ENCODE results near the gene SLC39A11.

SLC39A11 gene

DNA sequence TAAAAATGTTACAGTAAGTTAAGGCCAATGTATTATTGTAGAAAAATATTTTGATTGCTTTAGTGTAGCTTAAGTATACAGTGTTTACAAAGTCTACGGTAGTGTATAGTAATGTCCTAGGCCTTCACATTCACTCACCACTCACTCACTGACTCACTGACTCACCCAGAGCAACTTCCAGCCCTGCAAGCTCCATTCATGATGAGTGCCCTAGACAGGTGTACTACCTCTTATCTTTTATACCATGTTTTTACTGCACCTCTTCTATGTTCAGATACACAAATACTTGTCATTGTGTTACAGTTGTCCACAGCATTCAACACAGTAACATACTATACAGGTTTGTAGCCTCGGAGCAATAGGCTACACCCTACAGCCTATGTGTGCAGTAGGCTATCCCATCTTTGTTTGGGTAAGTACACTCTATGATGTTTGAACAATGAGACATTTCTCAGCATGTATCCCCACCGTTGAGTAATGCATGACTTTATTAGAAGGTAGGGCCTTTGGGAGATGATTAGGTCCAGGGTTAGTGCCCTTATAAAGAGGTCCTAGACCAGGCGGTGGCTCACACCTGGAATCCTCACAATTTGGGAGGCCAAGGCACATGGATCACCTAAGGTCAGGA is 117.8 kb downstream of the SLC39A11 start:
- no peak for FAIRE-seq

GRCh38 chr17:72972263-72972951 is 120.1 kb downstream of the SLC39A11 start:
- FAIRE-seq: no peak

- FAIRE-seq: no peak
Observed at GRCh38 chr17:72971226-72971880, 121.1 kb downstream of the SLC39A11 start.

GRCh38 chr17:72970797-72971196 is 121.7 kb downstream of the SLC39A11 start:
- FAIRE-seq: no peak

DNA sequence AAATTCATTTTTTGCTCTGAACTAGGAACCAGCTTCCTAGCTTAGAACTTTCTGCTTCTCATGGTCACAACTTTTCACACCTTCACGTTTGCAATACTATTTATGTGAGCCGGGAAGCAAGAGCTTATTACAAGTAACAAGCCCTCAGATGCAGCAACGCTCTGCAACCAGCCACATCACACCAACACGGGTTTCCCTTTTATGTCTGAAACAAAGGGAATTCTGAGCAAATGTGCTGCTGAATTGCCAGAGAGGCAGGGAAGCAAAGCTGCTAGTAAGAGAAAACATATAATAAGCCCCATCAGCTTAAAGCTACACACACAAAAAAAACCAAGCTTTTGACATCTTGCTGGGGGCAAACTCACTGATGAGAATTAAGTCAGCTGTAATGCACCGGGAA is 122.2 kb downstream of the SLC39A11 start:
- FAIRE-seq: no peak

DNA sequence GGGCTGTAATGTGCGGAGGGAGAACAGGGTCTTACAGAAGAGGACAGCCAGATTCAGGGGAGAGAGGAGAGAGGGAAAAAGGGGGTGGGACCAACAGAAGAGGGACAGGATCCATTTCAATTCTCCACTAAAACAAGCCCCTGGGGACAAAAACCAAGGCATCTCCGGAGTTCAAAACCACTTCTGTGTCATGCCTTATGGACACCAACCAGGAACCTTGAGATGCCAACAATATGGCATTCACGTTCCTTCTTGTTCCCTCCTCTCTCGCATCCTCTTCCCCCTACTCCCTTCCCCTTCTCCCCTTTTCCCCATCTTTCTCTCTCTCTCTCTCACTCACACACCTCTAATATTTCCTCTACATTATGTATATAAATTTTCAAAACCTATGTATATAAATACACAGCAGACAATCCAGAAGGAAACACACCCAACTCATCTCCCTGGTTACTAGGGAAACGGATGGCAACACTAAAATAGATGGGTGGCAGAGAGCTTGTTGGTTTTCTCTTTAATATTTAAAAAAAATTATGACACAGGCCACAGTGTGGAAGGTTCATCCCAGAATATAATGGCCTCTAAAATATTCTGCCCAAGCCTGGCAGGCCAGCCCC is 123.1 kb downstream of the SLC39A11 start:
- FAIRE-seq: no peak

DNA sequence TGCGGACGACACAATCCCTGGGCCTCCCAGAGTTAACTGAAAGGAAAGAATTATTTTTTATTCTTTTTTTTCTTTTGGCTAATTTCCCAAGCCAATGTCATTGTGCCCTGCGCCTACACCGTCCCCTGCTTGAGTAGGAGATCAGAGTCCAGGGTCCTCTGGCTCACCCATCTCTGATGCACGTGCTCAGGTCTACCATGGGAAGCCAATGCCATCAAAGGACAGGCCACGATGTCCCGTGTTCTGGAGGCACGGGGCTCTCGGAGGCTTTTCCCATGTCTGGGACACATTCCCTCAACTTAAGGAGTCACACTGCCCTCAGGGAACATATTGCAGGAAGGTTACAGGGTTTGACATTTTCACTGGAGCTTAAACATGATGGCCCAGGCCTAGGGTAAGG is 123.7 kb downstream of the SLC39A11 start:
- no peak for FAIRE-seq

- no peak for FAIRE-seq
Observed at GRCh38 chr17:72967977-72968585, 124.4 kb downstream of the SLC39A11 start.

DNA sequence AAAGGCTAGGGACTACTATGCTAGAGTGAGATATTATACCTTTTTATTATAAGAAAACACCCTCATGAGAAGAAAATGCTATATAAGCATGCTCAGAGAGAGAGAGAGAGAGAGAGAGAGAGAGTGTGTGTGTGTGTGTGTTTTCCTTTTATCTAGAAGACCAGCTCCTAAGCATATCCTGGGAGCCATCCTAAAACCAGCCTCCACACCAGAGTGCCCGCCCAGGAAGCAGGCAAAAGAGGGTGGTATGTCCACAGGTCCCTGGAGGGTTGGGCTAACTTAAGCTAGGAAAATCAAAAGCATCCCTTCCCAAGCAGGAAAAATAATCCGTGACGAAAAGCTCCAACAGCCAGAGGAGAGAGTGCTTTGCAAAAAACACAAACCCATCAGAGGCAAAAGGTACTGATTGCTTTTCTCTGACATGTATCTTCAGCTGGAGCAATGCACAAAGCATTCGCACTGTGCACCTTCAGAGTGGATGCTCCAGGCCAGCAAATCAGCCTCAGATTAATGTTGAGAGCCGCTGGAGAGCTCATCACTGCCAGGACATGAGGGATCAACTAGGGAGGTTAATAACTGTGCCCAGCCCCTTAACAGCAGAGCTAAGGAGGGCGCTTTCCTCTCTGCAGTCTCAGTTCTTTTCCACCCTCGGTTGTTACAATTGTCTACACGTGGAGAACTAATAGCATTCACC is 125.1 kb downstream of the SLC39A11 start:
- FAIRE-seq: no peak

DNA sequence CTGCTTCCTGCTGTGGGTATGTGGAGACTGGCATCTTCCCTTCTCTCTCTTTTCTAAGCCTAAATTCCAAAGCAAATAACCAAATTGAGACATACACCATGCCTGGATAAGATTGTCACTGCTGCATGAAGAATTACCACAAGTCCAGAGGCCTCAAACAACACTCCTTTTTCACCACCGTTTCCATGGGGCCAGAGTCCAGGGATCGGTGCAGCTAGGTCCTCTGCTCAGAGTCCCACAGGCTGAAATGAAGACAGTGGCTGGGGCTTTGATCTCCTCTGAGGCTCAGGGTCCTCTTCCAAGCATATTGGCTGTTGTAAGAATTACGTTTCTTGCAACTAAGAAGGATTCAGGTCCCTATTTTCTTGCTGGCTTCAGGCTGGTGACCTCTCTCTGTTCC is 130.4 kb downstream of the SLC39A11 start:
- no peak for FAIRE-seq

DNA sequence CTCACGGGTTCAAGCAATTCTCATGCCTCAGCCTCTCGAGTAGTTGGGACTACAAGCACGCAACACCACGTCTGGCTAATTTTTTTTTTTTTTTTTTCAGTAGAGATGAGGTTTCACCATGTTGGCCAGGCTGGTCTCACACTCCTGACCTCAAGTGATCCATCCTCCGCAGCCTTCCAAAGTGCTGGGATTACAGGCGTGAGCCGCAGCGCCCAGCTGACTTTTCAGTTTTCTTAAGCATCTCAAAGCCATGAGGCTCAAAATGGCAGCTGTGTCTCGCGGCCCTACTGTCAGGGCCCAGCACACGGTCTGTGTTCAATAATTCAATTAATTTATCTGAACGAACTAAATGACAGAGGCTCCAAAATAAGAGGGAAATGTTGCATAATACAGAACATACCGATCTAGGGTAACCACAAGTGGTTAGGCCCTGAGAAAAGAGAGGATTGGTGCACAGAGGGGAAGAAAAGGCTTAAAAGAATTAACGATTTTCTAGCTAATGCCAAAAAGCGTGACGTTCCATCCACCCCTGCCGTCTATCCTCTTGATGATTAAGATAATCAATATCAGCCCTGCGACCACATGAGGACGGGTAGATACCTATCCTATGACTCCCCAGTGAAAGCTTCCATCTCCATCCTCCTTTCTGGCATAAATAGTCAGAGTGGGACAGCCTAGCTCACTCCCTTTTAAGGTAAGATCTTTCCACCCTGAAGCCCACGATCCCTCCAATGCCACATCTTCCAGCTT is 136.9 kb downstream of the SLC39A11 start:
- no peak for FAIRE-seq

- no peak for FAIRE-seq
Observed at GRCh38 chr17:72954579-72954978, 137.9 kb downstream of the SLC39A11 start.

DNA sequence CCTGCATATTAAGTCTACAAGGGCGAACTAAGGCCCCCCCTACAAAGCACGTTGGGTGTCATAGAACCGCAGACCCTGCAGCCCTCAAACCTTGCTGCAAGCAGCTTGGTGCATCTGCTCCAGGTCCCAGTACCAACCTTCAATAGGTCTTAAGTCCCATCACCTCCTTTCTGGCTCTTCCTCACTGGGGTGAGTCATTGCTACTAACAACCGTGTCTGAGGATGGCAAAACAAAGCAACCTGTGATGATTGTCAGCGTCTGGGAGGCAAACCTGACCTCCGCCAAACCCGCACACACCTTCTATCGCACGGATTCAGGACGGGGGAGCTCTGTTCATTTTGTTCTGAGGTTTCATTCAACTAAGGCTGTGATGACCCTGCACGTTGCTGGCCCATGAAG is 138.9 kb downstream of the SLC39A11 start:
- FAIRE-seq: no peak

GRCh38 chr17:72952641-72953315 is 139.7 kb downstream of the SLC39A11 start:
- FAIRE-seq: no peak

- no peak for FAIRE-seq
Observed at GRCh38 chr17:72952220-72952619, 140.3 kb downstream of the SLC39A11 start.

DNA sequence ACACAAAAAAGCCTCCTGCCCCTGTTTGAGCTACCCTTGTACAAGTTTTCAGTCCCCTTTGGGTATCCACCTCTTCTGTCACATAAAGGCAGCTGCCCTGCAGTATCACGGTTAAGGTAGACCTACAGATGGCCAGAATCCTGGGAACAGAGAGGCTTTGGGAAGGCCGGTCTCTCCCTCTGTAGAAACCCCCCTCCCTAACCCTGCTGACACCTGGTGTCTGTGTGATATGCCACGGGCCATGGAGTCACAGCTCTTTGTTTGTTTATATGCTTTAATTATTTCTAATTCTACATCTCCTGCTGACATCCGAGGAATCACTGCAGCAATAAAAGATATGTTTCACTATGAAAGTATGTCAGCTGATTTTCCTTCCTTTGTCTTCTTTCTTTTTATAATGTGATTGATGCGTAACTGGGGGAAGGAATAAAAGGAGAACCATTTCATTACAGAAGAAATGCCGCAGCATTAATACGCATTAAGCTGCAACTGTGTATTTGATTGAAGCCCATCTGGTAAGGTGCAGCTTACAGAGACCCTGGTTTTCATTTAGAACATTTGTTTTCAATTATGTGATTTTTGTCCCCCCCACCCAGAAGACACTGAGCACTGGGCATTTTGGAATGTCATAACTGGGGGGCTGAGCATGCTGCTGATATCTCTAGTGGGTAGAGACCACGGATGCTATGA is 142.1 kb downstream of the SLC39A11 start:
- no peak for FAIRE-seq

DNA sequence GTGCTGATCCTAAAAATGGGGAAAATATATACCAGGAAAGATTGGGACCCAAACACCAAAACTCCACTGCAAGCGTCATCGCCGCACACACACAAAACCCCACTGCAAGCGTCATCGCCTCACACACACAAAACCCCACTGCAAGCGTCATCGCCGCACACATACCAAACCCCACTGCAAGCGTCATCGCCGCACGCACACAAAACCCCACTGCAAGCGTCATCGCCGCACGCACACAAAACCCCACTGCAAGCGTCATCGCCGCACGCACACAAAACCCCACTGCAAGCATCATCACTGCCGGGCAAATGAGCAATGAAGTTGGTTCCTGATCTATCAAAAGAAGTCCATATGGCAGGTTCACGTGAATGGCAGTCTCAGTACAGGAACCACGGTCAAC is 144.4 kb downstream of the SLC39A11 start:
- FAIRE-seq: no peak

- no peak for FAIRE-seq
Observed at GRCh38 chr17:72947475-72947874, 145.0 kb downstream of the SLC39A11 start.

GRCh38 chr17:72946696-72947095 is 145.8 kb downstream of the SLC39A11 start:
- FAIRE-seq: no peak

DNA sequence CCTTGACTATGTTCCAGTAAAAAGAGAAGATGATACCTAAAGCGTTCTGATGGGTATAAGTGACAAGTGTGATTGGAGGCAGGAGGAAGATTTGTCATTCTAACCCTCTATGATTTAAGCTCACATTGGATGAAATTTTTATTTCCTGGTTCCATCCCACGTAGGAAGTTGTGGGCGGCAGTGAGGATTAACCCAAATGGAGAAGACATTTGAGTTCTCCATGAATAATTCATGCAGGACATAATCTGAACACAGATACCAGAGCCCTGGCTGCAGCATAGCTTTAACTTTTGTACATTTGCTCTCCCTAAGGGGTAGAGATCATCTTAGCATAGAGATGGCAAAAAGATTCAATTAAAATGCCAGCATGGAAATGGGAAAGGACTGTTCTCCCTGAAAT is 146.3 kb downstream of the SLC39A11 start:
- FAIRE-seq: no peak

- FAIRE-seq: no peak
Observed at GRCh38 chr17:72945473-72945872, 147.0 kb downstream of the SLC39A11 start.

Measured in TTC549 (cell line).